K562 (cell line): Measurements from ENCODE around the gene AGO3. TPM values are rescaled to one million over a fixed set of nuclear protein-coding genes. Genes with fewer than 3 reads are reported as not detected.
A peak's percentile ranks its signal among the peaks of the same experiment; 100 is the strongest.

Experiments
- BCLAF1 ChIP-seq, 2 experiments: fragments of 450-650 bp in 1 of 2; IDR thresholded peaks; 2 replicates each; pipeline ENCODE4 v1.6.1; 2011 to 2017; ENCODE audit warnings: low read depth in 2 of 2, antibody characterized with exemption in 1 of 2, borderline replicate concordance in 1 of 2, low read length in 1 of 2, mild to moderate bottlenecking in 1 of 2, mixed read lengths in 1 of 2; ENCODE audit not compliant: control insufficient read depth in 1 of 2
- CSDE1 ChIP-seq, 2 experiments: fragments of 450-650 bp; IDR thresholded peaks; 2 replicates each; pipeline ENCODE4 v1.6.1; 2016; ENCODE audit warnings: mild to moderate bottlenecking in 1 of 2
- ELF4 ChIP-seq: fragments of 450-650 bp; formaldehyde crosslinking; IDR thresholded peaks from 2 replicates; pipeline ENCODE4 v1.4.0; 2022; ENCODE audit warnings: missing genetic modification characterization
- ID3 ChIP-seq, 2 experiments: fragments of 250-450 bp in 1 of 2; fragments of 450-650 bp in 1 of 2; sonication (Bioruptor Pico) in 1 of 2; IDR thresholded peaks; 2 replicates each; pipeline versions ENCODE4 v1.6.1 to v1.8.0; 2016 to 2021; ENCODE audit warnings: mild to moderate bottlenecking in 2 of 2, moderate library complexity in 2 of 2, missing compliant biosample characterization in 1 of 2, missing genetic modification characterization in 1 of 2
- IFI16 ChIP-seq: fragments of 250-450 bp; sonication (Bioruptor Pico); IDR thresholded peaks from 2 replicates; pipeline ENCODE4 v2.1.2; 2022; ENCODE audit warnings: mild to moderate bottlenecking, inconsistent platforms
- MCM3 ChIP-seq: fragments of 450-650 bp; IDR thresholded peaks from 2 replicates; pipeline ENCODE4 v1.6.1; 2016
- MTA2 ChIP-seq: fragments of 450-650 bp; IDR thresholded peaks from 2 replicates; pipeline ENCODE4 v1.6.1; 2016; ENCODE audit warnings: low read depth
- NCOA4 ChIP-seq: fragments of 450-650 bp; IDR thresholded peaks from 2 replicates; pipeline ENCODE4 v1.6.1; 2018; ENCODE audit warnings: mild to moderate bottlenecking; ENCODE audit not compliant: partially characterized antibody
- VEZF1 ChIP-seq: fragments of 200-800 bp; sonication (Bioruptor generic); IDR thresholded peaks from 2 replicates; pipeline ENCODE4 v1.6.1; 2017; ENCODE audit warnings: missing genetic modification characterization, missing compliant biosample characterization
- WHSC1 ChIP-seq: IDR thresholded peaks from one replicate; pipeline ENCODE4 v1.6.1; 2012; ENCODE audit warnings: low read length, control low read depth, inconsistent platforms
- ZBTB11 ChIP-seq, 3 experiments: fragments of 200-800 bp in 1 of 3; fragments of 250-450 bp in 1 of 3; fragments of 450-650 bp in 1 of 3; sonication (Bioruptor Pico) in 1 of 3; sonication (Bioruptor generic) in 1 of 3; formaldehyde crosslinking in 1 of 3; IDR thresholded peaks; 2 replicates each; pipeline versions ENCODE4 v1.6.1 to v1.8.0; 2016 to 2022; ENCODE audit warnings: mild to moderate bottlenecking in 2 of 3, missing genetic modification characterization in 2 of 3, missing compliant biosample characterization in 1 of 3, moderate library complexity in 1 of 3
- ZNF134 ChIP-seq: fragments of 250-450 bp; sonication (Bioruptor Pico); conservative IDR thresholded peaks from 2 replicates; pipeline ENCODE4 v1.4.0; 2020
- ZNF395 ChIP-seq: fragments of 200-800 bp; sonication (Bioruptor generic); IDR thresholded peaks from 2 replicates; pipeline ENCODE4 v1.6.1; 2017; ENCODE audit warnings: missing genetic modification characterization, missing compliant biosample characterization
- polyA plus RNA-seq, 8 experiments: library from polyadenylated mRNA; depleted of rRNA in 4 of 8; stranded (reverse) in 5 of 8; unstranded in 3 of 8; fragments of >200 nt; fragmentation: Nextera tagmentation in 2 of 8; fragmentation: Illumina TruSeq in 1 of 8; extraction: Ambion mirVana in 2 of 8; extraction: Trizol in 1 of 8; gene quantifications; 2 replicates each; pipeline versions ENCODE4 v1.2.1 to v1.2.3, GENCODE V29; 2011 to 2014; ENCODE audit warnings: inconsistent platforms in 1 of 8, missing spikeins in 1 of 8
- total RNA-seq, 7 experiments: library from RNA; depleted of rRNA in 6 of 7; stranded (reverse); fragments of >200 nt in 6 of 7; fragmentation: Illumina TruSeq in 2 of 7; extraction: Trizol in 2 of 7; gene quantifications; 2 replicates each; pipeline versions ENCODE4 v1.2.1 to v1.2.3, GENCODE V29; 2011 to 2021; ENCODE audit warnings: low replicate concordance in 1 of 7

The AGO3 gene
- total and polyA plus RNA-seq, 9 of the 15 experiments (the other 6 are each of a cell fraction or from before 2014, with no cell fraction given), result 4.5 to 41.5 (median 22.7) TPM

GRCh38 chr1:35894183-35894582 is 36.7 kb upstream of the AGO3 start (continued):
- TF ChIP-seq BCLAF1 (IDR thresholded peaks at IDR 0.05; ENCODE audit: borderline replicate concordance in 1 of 2, control insufficient read depth in 1 of 2, low read depth in 2 of 2, low read length in 1 of 2) (no peak), CSDE1 (IDR thresholded peaks at IDR 0.05) (no peak), IFI16 (CRISPR knock-in tag) (no peak), ZNF134 (CRISPR knock-in tag) (no peak), NCOA4 (no peak), MCM3 (no peak), ELF4 (CRISPR knock-in tag) (no peak), WHSC1 (no peak), ZBTB11 (CRISPR knock-in tag; IDR thresholded peaks at IDR 0.05) (peak in 1 of 3 experiments; percentile 44; a peak in 1 of 6 replicates), VEZF1 (CRISPR knock-in tag) (peak; percentile 76), ID3 (CRISPR knock-in tag; IDR thresholded peaks at IDR 0.05) (no peak), ID3 (tag; IDR thresholded peaks at IDR 0.05) (no peak), MTA2 (peak; percentile 21; the same call in 1 of the 2 replicates), ZNF395 (peak; percentile 50; the same call in 1 of the 2 replicates)
